Measurements from ENCODE around the gene ABCG8. TPM values are rescaled to one million over a fixed set of nuclear protein-coding genes. Genes with fewer than 3 reads are reported as not detected.

The ABCG8 gene
- total RNA-seq, 1 donor from 2014 or later, result not detected

DNA sequence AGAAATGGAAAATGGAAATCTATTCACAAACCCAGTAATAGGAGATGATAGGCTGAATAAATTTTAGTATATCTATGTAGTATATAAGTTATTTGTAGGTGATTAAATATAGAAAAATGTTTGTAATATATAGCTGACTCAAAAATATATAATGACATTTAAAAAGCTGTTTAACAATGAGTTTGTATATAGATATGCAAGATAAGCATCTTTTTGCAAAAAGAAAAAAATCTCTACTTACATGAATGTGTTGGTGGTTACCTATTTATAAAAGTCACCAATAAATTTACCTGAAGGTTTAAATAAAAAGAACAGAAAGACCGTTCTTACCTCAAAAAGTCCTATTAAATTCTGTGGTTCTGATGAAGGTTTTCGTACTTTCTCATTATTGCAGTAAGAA, 85.7 kb downstream of the ABCG8 start:
- Mint-ChIP-seq H3K27ac (ENCODE audit: unreplicated experiment) (no peak overlapping the region), H3K9me3 (ENCODE audit: unreplicated experiment) (no peaks in the 10 kb centered on the region), H3K36me3 (ENCODE audit: unreplicated experiment) (peaks cover 26% of the 10 kb centered on the region), H3K4me3 (ENCODE audit: unreplicated experiment) (no peak overlapping the region), H3K27me3 (ENCODE audit: unreplicated experiment) (no peaks in the 10 kb centered on the region), H3K4me1 (ENCODE audit: unreplicated experiment) (no peaks in the 10 kb centered on the region)
- no peak for DNase-seq (ENCODE audit: extremely low spot score, unreplicated experiment)
- TF ChIP-seq, protein P1, sequence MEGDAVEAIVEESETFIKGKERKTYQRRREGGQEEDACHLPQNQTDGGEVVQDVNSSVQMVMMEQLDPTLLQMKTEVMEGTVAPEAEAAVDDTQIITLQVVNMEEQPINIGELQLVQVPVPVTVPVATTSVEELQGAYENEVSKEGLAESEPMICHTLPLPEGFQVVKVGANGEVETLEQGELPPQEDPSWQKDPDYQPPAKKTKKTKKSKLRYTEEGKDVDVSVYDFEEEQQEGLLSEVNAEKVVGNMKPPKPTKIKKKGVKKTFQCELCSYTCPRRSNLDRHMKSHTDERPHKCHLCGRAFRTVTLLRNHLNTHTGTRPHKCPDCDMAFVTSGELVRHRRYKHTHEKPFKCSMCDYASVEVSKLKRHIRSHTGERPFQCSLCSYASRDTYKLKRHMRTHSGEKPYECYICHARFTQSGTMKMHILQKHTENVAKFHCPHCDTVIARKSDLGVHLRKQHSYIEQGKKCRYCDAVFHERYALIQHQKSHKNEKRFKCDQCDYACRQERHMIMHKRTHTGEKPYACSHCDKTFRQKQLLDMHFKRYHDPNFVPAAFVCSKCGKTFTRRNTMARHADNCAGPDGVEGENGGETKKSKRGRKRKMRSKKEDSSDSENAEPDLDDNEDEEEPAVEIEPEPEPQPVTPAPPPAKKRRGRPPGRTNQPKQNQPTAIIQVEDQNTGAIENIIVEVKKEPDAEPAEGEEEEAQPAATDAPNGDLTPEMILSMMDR (IDR thresholded peaks at IDR 0.05), result no peak

DNA sequence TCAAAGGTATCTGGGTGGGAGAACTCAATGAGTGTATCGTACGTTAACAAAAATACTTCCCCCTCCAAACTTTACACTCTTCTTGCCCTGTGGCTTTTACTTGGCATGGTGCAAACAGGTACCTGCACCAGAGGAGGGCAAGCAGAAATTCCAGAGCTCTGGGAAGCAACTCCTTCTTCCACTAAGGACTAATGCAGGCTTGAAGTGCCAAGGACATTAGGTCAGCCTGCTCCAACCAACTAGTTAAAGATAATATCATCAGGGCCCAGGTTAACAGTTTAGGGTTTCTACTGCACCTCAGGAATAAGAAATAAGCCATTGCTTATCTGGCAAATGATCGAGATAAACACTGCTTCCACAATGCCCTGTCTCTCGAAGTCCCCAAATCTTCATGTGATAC, 86.7 kb downstream of the ABCG8 start:
- DNase-seq (ENCODE audit: extremely low spot score, unreplicated experiment), result no peak
- no peaks in the 10 kb centered on the region for H3K27me3 Mint-ChIP-seq (ENCODE audit: unreplicated experiment)
- no peaks in the 10 kb centered on the region for H3K9me3 Mint-ChIP-seq (ENCODE audit: unreplicated experiment)
- no peak overlapping the region for H3K4me3 Mint-ChIP-seq (ENCODE audit: unreplicated experiment)
- peaks cover 31% of the 10 kb centered on the region for H3K36me3 Mint-ChIP-seq (ENCODE audit: unreplicated experiment)
- H3K4me1 Mint-ChIP-seq (ENCODE audit: unreplicated experiment), result no peaks in the 10 kb centered on the region
- no peak overlapping the region for H3K27ac Mint-ChIP-seq (ENCODE audit: unreplicated experiment)
- TF ChIP-seq, protein P1 (IDR thresholded peaks at IDR 0.05), result no peak

DNA sequence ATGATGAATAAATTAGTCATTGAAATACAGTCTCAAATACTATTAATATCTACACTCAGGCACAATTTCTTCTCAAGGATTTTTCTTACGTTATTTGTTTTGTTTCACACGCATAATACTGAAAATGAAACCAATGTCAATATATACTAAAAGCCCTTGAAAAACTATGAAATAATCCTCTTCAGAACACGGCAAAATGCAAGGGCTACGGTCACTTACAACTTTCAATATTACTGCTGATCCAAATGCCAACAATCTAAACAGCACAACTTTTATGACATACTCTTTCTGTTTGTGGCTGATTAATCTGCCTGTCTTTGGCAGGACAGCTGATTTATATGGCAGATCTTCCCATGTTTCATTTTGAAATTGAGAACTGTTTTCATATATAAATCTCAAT, 88.7 kb downstream of the ABCG8 start:
- H3K27ac Mint-ChIP-seq (ENCODE audit: unreplicated experiment), result no peak overlapping the region
- no peaks in the 10 kb centered on the region for H3K9me3 Mint-ChIP-seq (ENCODE audit: unreplicated experiment)
- H3K27me3 Mint-ChIP-seq (ENCODE audit: unreplicated experiment), result no peaks in the 10 kb centered on the region
- H3K36me3 Mint-ChIP-seq (ENCODE audit: unreplicated experiment), result peaks cover 38% of the 10 kb centered on the region
- H3K4me1 Mint-ChIP-seq (ENCODE audit: unreplicated experiment), result no peaks in the 10 kb centered on the region
- no peak overlapping the region for H3K4me3 Mint-ChIP-seq (ENCODE audit: unreplicated experiment)
- TF ChIP-seq, protein P1 (IDR thresholded peaks at IDR 0.05), result no peak
- no peak for DNase-seq (ENCODE audit: extremely low spot score, unreplicated experiment)

DNA sequence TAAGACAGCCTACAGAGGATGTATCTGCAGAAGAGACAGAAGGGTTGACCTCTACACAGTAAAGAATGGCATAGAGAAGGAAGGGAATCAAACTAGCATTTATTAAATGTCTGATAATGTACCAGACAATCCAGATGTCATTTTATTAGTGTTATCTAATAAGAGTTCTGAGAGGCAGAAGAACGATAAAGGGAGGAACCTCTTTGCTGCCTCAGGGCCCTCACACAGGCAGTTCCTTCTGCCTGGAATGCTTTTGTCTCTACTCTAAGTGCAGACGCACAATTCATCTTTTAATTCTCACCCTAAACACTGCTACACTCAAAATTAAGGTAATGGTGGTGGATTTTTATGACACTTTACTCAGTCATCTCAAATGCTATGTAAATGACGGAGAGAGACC, 92.5 kb downstream of the ABCG8 start:
- H3K27ac Mint-ChIP-seq (ENCODE audit: unreplicated experiment), result no peak overlapping the region
- no peak for DNase-seq (ENCODE audit: extremely low spot score, unreplicated experiment)
- H3K4me3 Mint-ChIP-seq (ENCODE audit: unreplicated experiment), result no peak overlapping the region
- peaks cover 41% of the 10 kb centered on the region for H3K36me3 Mint-ChIP-seq (ENCODE audit: unreplicated experiment)
- TF ChIP-seq, protein P1 (IDR thresholded peaks at IDR 0.05), result no peak
- no peaks in the 10 kb centered on the region for H3K9me3 Mint-ChIP-seq (ENCODE audit: unreplicated experiment)
- H3K4me1 Mint-ChIP-seq (ENCODE audit: unreplicated experiment), result no peaks in the 10 kb centered on the region
- no peaks in the 10 kb centered on the region for H3K27me3 Mint-ChIP-seq (ENCODE audit: unreplicated experiment)

Other genes starting within 250 kb of the ABCG8 start
- 28.3 and 32.1 TPM in 2 replicates for gene THADA, start 242.9 kb upstream of the ABCG8 start, total RNA-seq
- gene PLEKHH2, start 201.7 kb upstream of the ABCG8 start, total RNA-seq, result 17.4 and 19.6 TPM in 2 replicates
- not detected in 2 replicates for gene C1GALT1C1L, start 162.5 kb upstream of the ABCG8 start, total RNA-seq
- 16.7 and 18.4 TPM in 2 replicates for gene DYNC2LI1, start 64.9 kb upstream of the ABCG8 start, total RNA-seq
- not detected in 2 replicates for gene ABCG5, start 132 bp upstream of the ABCG8 start, total RNA-seq
- 73.8 and 76.6 TPM in 2 replicates for gene LRPPRC, start 157.0 kb downstream of the ABCG8 start, total RNA-seq